DOHH2 (cell line): ENCODE measurements around the gene NDUFAF2.

Experiments
- H3F3A ChIP-seq: fragments of 200-600 bp; sonication (generic), shearing (Covaris generic); 2 replicates; pipeline ENCODE4 v1.6.0; 2016; ENCODE audit warnings: antibody characterized with exemption, mild to moderate bottlenecking; ENCODE audit not compliant: control insufficient read depth, insufficient read depth
- H3K27ac ChIP-seq: fragments of 200-600 bp; sonication (generic); 2 replicates; pipeline ENCODE4 v1.5.1; 2014; ENCODE audit warnings: low read depth, mild to moderate bottlenecking, low read length, moderate library complexity
- H3K27me3 ChIP-seq: fragments of 200-600 bp; sonication (generic); 2 replicates; pipeline ENCODE4 v1.6.1; 2014; ENCODE audit warnings: mild to moderate bottlenecking, low read length, mixed read lengths; ENCODE audit not compliant: control insufficient read depth
- H3K36me3 ChIP-seq: fragments of 200-600 bp; sonication (generic); 2 replicates; pipeline ENCODE4 v1.6.1; 2014; ENCODE audit warnings: mild to moderate bottlenecking, low read length, moderate library complexity, mixed read lengths; ENCODE audit not compliant: control insufficient read depth
- H3K4me1 ChIP-seq: fragments of 200-600 bp; sonication (generic); 2 replicates; pipeline ENCODE4 v1.6.1; 2014; ENCODE audit warnings: mild to moderate bottlenecking, low read length, mixed read lengths; ENCODE audit not compliant: control insufficient read depth
- H3K4me2 ChIP-seq: fragments of 200-600 bp; sonication (generic); 2 replicates; pipeline ENCODE4 v1.6.0; 2014; ENCODE audit warnings: mild to moderate bottlenecking, low read length, moderate library complexity
- H3K4me3 ChIP-seq: fragments of 200-600 bp; sonication (generic); 2 replicates; pipeline ENCODE4 v1.5.1; 2014; ENCODE audit warnings: mild to moderate bottlenecking, low read length, mixed read lengths
- H3K79me2 ChIP-seq: fragments of 200-600 bp; sonication (generic); 2 replicates; pipeline ENCODE4 v1.6.1; 2014; ENCODE audit warnings: mild to moderate bottlenecking, low read length, mixed read lengths; ENCODE audit not compliant: control insufficient read depth
- H3K9me2 ChIP-seq: fragments of 200-600 bp; sonication (generic); replicated peaks from 2 replicates; pipeline ENCODE4 v1.6.1; 2014; ENCODE audit warnings: mild to moderate bottlenecking, low read length, mixed read lengths; ENCODE audit not compliant: control insufficient read depth
- H3K9me3 ChIP-seq: fragments of 200-600 bp; sonication (generic); 2 replicates; pipeline ENCODE4 v1.6.1; 2014; ENCODE audit warnings: antibody characterized with exemption, low read length, mixed read lengths; ENCODE audit not compliant: control insufficient read depth, insufficient read depth
- H4K20me1 ChIP-seq: fragments of 200-600 bp; sonication (generic); 2 replicates; pipeline ENCODE4 v1.6.0; 2014; ENCODE audit warnings: low read depth, mild to moderate bottlenecking, antibody characterized with exemption, low read length, moderate library complexity; ENCODE audit not compliant: control insufficient read depth, insufficient read depth
- CTCF ChIP-seq: fragments of 200-600 bp; sonication (generic); IDR thresholded peaks from one replicate; pipeline ENCODE4 v1.5.1; 2014; ENCODE audit warnings: antibody characterized with exemption, mild to moderate bottlenecking, low read depth, low read length; ENCODE audit not compliant: poor library complexity, severe bottlenecking
- EZH2phosphoT487 ChIP-seq: fragments of 200-600 bp; sonication (generic); IDR thresholded peaks from 2 replicates; pipeline ENCODE4 v1.6.1; 2017; ENCODE audit warnings: borderline replicate concordance, mild to moderate bottlenecking, antibody characterized with exemption, low read length, moderate library complexity, mixed read lengths

Gene NDUFAF2

GRCh38 chr5:61052882-61053281 lies 107.9 kb downstream of the NDUFAF2 start:
- Histone ChIP-seq H3K4me2 (no peak overlapping the region), H3K4me3 (no peak overlapping the region), H3K27me3 (no peaks in the 10 kb centered on the region), H4K20me1 (no peaks in the 10 kb centered on the region), H3K4me1 (no peaks in the 10 kb centered on the region), H3K27ac (no peak overlapping the region), H3F3A (no peaks in the 10 kb centered on the region), H3K9me2 (no peaks in the 10 kb centered on the region), H3K36me3 (no peaks in the 10 kb centered on the region), H3K79me2 (no peaks in the 10 kb centered on the region), H3K9me3 (no peaks in the 10 kb centered on the region)
- TF ChIP-seq CTCF (no peak), EZH2phosphoT487 (no peak)

- no peaks in the 10 kb centered on the region for H3K36me3 ChIP-seq
- H3K27ac ChIP-seq: no peak overlapping the region
- no peaks in the 10 kb centered on the region for H3K79me2 ChIP-seq
Measured at GRCh38 chr5:61053937-61054336, 108.9 kb downstream of the NDUFAF2 start.

GRCh38 chr5:61055434-61056006 lies 110.5 kb downstream of the NDUFAF2 start:
- Histone ChIP-seq H3K27ac (no peak overlapping the region), H3K4me1 (no peaks in the 10 kb centered on the region), H3F3A (no peaks in the 10 kb centered on the region), H3K9me2 (no peaks in the 10 kb centered on the region), H3K36me3 (no peaks in the 10 kb centered on the region), H4K20me1 (no peaks in the 10 kb centered on the region), H3K9me3 (no peaks in the 10 kb centered on the region), H3K79me2 (no peaks in the 10 kb centered on the region), H3K4me2 (no peak overlapping the region), H3K27me3 (no peaks in the 10 kb centered on the region), H3K4me3 (no peak overlapping the region)
- no peak for TF ChIP-seq EZH2phosphoT487
- peak; percentile 63 for TF ChIP-seq CTCF

More at GRCh38 chr5:61053937-61054336, 108.9 kb downstream of the NDUFAF2 start:
- TF ChIP-seq EZH2phosphoT487 (no peak), CTCF (no peak)
- Histone ChIP-seq H3F3A (no peaks in the 10 kb centered on the region), H3K9me3 (no peaks in the 10 kb centered on the region), H3K4me3 (no peak overlapping the region), H4K20me1 (no peaks in the 10 kb centered on the region), H3K4me2 (no peak overlapping the region), H3K4me1 (no peaks in the 10 kb centered on the region), H3K9me2 (no peaks in the 10 kb centered on the region), H3K27me3 (no peaks in the 10 kb centered on the region)
